ENCODE results near the gene HYOU1. TPM values are rescaled to one million over a fixed set of nuclear protein-coding genes. Genes with fewer than 3 reads are reported as not detected.
A peak's percentile ranks its signal among the peaks of the same experiment; 100 is the strongest.

The HYOU1 gene
- total and polyA plus RNA-seq, 5 experiments from 2014 or later: 14.1 to 69.6 (median 17.1) TPM

GRCh38 chr11:119015054-119015611 is 41.9 kb downstream of the HYOU1 start:
- POLR2A ChIA-PET: interaction anchor here (0.6 to 1.8 kb wide), 6 partner anchors 13 to 451 kb away, joined by 3 to 10 read pairs (median 4); partner anchors contain the start of gene CENATAC
- peak overlapping the region in 9 of 10 donors; percentile 13 to 98 (median 53) for H3K27ac Mint-ChIP-seq
- peaks cover 0 to 71% (median 23%) of the 10 kb centered on the region in 3 donors for H3K36me3 Mint-ChIP-seq
- no peaks in the 10 kb centered on the region for H3K9me3 Mint-ChIP-seq
- H3K4me3 Mint-ChIP-seq: peak overlapping the region in 7 of 10 donors; percentile 16 to 97 (median 26)
- DNase-seq (peak in 1 of 10 donors; percentile 12), ATAC-seq (no peak)
- H3K27me3 Mint-ChIP-seq: no peaks in the 10 kb centered on the region
- H3K4me1 Mint-ChIP-seq: peaks cover 20 to 53% (median 44%) of the 10 kb centered on the region in 4 donors

GRCh38 chr11:119014209-119014924 is 42.6 kb downstream of the HYOU1 start:
- ATAC-seq: no peak
- Mint-ChIP-seq H3K4me3 (no peak overlapping the region), H3K27me3 (no peaks in the 10 kb centered on the region), H3K36me3 (peaks cover 0 to 76% (median 23%) of the 10 kb centered on the region in 3 donors), H3K27ac (peak overlapping the region in 5 of 10 donors; percentile 5 to 61 (median 39)), H3K9me3 (no peaks in the 10 kb centered on the region), H3K4me1 (peaks cover 18 to 46% (median 37%) of the 10 kb centered on the region in 4 donors)
- no peak for DNase-seq
- POLR2A ChIA-PET: interaction anchor here (0.6 to 1.8 kb wide), 4 partner anchors 12 to 451 kb away, joined by 3 to 10 read pairs (median 6); partner anchors contain the start of gene CENATAC

DNA sequence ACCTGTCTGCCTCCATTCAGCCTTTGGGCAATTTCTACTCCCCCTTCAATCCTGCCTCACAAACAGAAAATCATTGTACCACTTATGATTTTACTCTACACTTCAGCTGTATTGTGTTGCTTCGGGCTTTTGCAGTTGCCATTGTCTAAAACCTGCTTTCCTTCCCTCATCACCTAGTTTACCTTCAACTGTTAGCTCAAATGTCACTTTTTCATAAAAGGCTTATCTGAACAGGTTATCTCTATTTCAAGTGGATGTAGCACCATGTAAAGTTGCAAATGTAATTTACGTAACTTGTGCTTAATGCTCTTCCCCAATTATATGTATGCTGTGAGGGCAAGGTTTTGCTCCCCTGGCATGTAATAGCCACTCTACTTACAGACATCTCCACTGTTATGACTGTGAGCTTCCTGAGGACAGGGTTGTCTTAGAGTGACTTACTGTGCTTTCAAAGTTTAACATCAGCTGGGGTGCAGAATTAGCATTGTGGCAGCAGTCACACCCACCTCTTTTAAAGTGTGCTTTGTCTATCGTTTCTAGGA is 44.3 kb downstream of the HYOU1 start:
- Mint-ChIP-seq H3K9me3 (no peaks in the 10 kb centered on the region), H3K36me3 (peaks cover 0 to 85% (median 23%) of the 10 kb centered on the region in 3 donors), H3K27me3 (no peaks in the 10 kb centered on the region), H3K4me3 (no peak overlapping the region), H3K4me1 (peaks cover 13 to 34% (median 30%) of the 10 kb centered on the region in 4 donors), H3K27ac (peak overlapping the region in 6 of 10 donors; percentile 34 to 83 (median 62))
- POLR2A ChIA-PET: interaction anchor here (0.9 to 1.2 kb wide), 2 partner anchors 38 to 55 kb away, joined by 3 read pairs; partner anchors contain the start of gene VPS11
- DNase-seq (no peak), ATAC-seq (no peak)

DNA sequence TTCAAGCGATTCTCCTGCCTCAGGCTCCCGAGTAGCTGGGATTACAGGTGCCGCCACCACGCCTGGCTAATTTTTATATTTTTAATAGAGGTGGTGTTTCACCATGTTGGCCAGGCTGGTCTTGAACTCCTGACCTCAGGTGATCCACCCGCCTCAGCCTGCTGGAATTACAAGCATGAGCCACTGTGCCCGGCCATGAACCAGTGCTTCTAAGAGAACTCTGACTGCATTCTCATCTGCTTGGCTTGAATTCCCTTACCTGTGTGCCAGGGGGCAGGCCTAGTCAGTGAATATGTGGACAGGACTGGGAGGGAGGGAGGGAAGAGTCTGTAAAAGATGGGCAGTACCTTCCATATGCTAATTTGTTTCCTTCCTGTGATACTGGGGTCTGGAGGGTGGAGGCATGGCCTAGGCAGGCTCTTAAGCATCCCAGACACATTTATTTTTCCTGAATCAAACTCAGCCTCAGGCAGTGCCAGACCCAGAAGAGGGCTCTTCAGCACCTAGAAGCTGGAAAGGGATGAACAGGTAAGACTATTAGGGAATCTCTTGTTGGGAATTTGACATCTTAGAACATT is 45.4 kb downstream of the HYOU1 start:
- DNase-seq (no peak), ATAC-seq (no peak)
- Mint-ChIP-seq H3K9me3 (no peaks in the 10 kb centered on the region), H3K27me3 (no peaks in the 10 kb centered on the region), H3K36me3 (peaks cover 0 to 89% (median 24%) of the 10 kb centered on the region in 3 donors), H3K4me1 (peaks cover 11 to 27% (median 21%) of the 10 kb centered on the region in 4 donors), H3K27ac (peak overlapping the region in 3 of 10 donors; percentile 33 to 66 (median 40)), H3K4me3 (no peak overlapping the region)
- POLR2A ChIA-PET: no interaction called here

GRCh38 chr11:119006656-119007055 is 50.3 kb downstream of the HYOU1 start:
- no peak for ATAC-seq
- no peaks in the 10 kb centered on the region for H3K27me3 Mint-ChIP-seq
- peaks cover 0 to 86% (median 7%) of the 10 kb centered on the region in 3 donors for H3K36me3 Mint-ChIP-seq
- DNase-seq: no peak
- peaks cover 0 to 4% (median 2%) of the 10 kb centered on the region in 4 donors for H3K4me1 Mint-ChIP-seq
- H3K9me3 Mint-ChIP-seq: no peaks in the 10 kb centered on the region
- POLR2A ChIA-PET: no interaction called here
- H3K4me3 Mint-ChIP-seq: no peak overlapping the region
- peak overlapping the region in 1 of 10 donors; percentile 22 for H3K27ac Mint-ChIP-seq

- Mint-ChIP-seq H3K9me3 (no peaks in the 10 kb centered on the region), H3K36me3 (peaks cover 0 to 66% (median 9%) of the 10 kb centered on the region in 3 donors), H3K4me1 (peaks cover 11 to 49% (median 45%) of the 10 kb centered on the region in 4 donors), H3K27ac (peak overlapping the region in 2 of 10 donors; percentile 22 to 44), H3K27me3 (no peaks in the 10 kb centered on the region), H3K4me3 (peak overlapping the region in 4 of 10 donors; percentile 9 to 54 (median 50))
- POLR2A ChIA-PET: interaction anchor here (1.1 kb wide), 1 partner anchor 17 kb away, joined by 7 read pairs; the partner anchor contains the start of genes RPS25 and TRAPPC4
- ATAC-seq (no peak), DNase-seq (no peak)
Measured at GRCh38 chr11:119000906-119001305, 56.1 kb downstream of the HYOU1 start.

DNA sequence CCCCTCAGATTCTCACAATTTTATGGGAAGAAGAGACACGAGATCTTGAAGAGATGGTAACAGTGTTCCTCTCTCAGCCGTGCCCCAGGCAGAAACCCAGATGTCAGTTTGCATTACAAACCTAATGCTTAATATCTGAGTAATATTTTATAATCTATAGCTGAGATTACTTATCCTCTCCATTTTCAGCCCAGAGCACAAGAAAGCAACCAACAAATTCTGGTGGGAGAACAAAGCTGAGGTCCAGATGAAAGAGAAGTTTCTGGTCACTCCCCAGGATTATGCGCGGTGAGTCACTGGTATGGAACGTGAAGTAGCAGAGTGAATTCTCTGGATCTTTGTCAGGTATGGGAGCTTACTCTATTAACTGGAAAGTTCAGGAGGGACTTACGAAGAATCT is 58.2 kb downstream of the HYOU1 start:
- Mint-ChIP-seq H3K27me3 (no peaks in the 10 kb centered on the region), H3K4me3 (peak overlapping the region; percentile 88 to 99 (median 98)), H3K9me3 (no peaks in the 10 kb centered on the region), H3K27ac (peak overlapping the region; percentile 89 to 99 (median 97)), H3K36me3 (peaks cover 0 to 46% (median 8%) of the 10 kb centered on the region in 3 donors), H3K4me1 (peaks cover 11 to 49% (median 46%) of the 10 kb centered on the region in 4 donors)
- ATAC-seq (no peak), DNase-seq (no peak)
- POLR2A ChIA-PET: interaction anchor here (0.6 to 3.0 kb wide), 8 partner anchors 17 to 229 kb away, joined by 3 to 59 read pairs (median 8); partner anchors contain the start of genes RPS25, SLC37A4 and TRAPPC4

- no peaks in the 10 kb centered on the region for H3K27me3 Mint-ChIP-seq
- H3K27ac Mint-ChIP-seq: peak overlapping the region; percentile 89 to 99 (median 97)
- H3K4me1 Mint-ChIP-seq: peaks cover 13 to 48% (median 45%) of the 10 kb centered on the region in 4 donors
- ATAC-seq: peak in 1 of 2 donors; percentile 39
- peaks cover 0 to 41% (median 8%) of the 10 kb centered on the region in 3 donors for H3K36me3 Mint-ChIP-seq
- H3K4me3 Mint-ChIP-seq: peak overlapping the region; percentile 88 to 99 (median 98)
- no peak for DNase-seq
- H3K9me3 Mint-ChIP-seq: no peaks in the 10 kb centered on the region
- POLR2A ChIA-PET: interaction anchor here (0.6 to 3.0 kb wide), 18 partner anchors 17 to 228 kb away, joined by 3 to 59 read pairs (median 5); partner anchors contain the start of genes DDX6, DPAGT1, HINFP and HMBS
Measured at GRCh38 chr11:118998388-118998717, 58.7 kb downstream of the HYOU1 start.

- ATAC-seq (peak; percentile 93), DNase-seq (peak; percentile 90 to 96 (median 94))
- POLR2A ChIA-PET: interaction anchor here (0.5 to 3.0 kb wide), 27 partner anchors 18 to 561 kb away, joined by 3 to 59 read pairs (median 4); partner anchors contain the start of genes DDX6, DPAGT1, FOXR1 and HINFP
- Mint-ChIP-seq H3K4me1 (peaks cover 13 to 48% (median 45%) of the 10 kb centered on the region in 4 donors), H3K36me3 (peaks cover 0 to 36% (median 8%) of the 10 kb centered on the region in 3 donors), H3K4me3 (peak within 1 kb of the TSS; percentile 88 to 99 (median 98)), H3K27me3 (no peaks in the 10 kb centered on the region), H3K9me3 (no peaks in the 10 kb centered on the region), H3K27ac (peak within 1 kb of the TSS; percentile 89 to 99 (median 97))
Measured at GRCh38 chr11:118997627-118998387, 59.2 kb downstream of the HYOU1 start, which contains the start of gene CENATAC. Gene CENATAC (plus strand): TSS chr11:118998138. CDS start chr11:118998198, 60 bp downstream.

DNA sequence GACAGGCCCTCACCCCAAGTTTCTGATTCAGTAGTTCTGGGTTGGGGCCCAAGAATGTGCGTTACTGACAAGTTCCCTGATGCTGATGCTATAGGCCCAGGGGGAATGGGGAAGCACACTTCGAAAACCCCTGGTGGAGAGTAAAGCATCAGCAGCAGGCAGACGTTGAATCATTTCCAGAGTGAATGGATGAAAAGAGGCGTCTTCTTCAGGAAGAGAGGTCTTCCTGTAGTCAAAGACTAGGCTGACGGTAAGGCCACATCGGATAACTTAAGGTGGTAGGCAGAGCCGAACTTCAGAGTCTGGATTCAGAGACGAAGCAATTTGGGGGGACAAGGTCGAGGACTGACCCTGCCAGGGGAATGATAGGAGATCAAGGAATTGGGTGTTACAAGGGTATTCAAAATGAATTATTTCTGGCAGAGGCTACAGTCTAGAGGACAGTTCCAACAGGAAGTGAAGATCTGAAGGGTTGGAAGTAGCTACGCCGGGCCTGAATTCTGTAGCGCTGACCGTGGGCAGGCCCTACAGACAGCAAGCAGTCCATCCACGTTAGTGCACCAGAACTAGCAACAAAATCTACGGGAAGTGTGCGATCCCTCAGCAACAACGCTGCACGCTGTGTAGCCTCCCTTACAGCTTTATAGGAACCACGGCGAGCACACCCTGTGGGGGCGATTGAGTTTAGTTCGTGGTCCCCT is 59.9 kb downstream of the HYOU1 start:
- peak; percentile 37 to 41 for ATAC-seq
- Mint-ChIP-seq H3K9me3 (no peaks in the 10 kb centered on the region), H3K4me3 (peak overlapping the region; percentile 88 to 99 (median 98)), H3K27ac (peak overlapping the region; percentile 89 to 99 (median 97)), H3K27me3 (no peaks in the 10 kb centered on the region), H3K36me3 (peaks cover 0 to 28% (median 8%) of the 10 kb centered on the region in 3 donors), H3K4me1 (peaks cover 13 to 48% (median 45%) of the 10 kb centered on the region in 4 donors)
- POLR2A ChIA-PET: interaction anchor here (0.7 to 3.0 kb wide), 27 partner anchors 18 to 561 kb away, joined by 3 to 59 read pairs (median 4); partner anchors contain the start of genes C2CD2L, DDX6, DPAGT1 and FOXR1
- DNase-seq: peak in 6 of 10 donors; percentile 9 to 30 (median 27)

Data from naive thymus-derived CD8-positive, alpha-beta T cell (primary cell).